ENCODE measurements around the gene SF3B2.

Gene SF3B2

DNA sequence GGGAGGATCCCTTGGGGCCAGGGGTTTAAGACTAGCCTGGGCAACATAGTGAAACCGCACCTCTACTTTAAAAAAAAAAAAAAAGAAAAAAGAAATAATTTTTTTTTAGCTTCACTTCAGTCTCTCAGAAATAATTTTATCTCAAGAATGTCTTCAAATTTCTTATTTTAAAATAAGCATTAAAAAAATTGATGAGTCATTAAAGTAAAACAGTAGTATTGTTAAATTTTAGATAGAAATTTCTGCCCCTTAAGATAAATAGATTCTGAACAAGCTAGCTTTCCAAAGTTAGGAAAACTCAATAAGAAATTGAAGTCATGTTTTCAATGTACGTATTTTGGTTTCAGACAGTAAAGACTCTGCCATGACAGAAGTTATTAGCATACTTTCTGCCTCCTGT lies 10.2 kb downstream of the SF3B2 start:
- no peaks in the 10 kb centered on the region for H3K4me1 ChIP-seq
- H3K27me3 ChIP-seq (ENCODE audit: control insufficient read depth, insufficient read depth, low read length): no peaks in the 10 kb centered on the region
- H3K36me3 ChIP-seq (ENCODE audit: control insufficient read depth, insufficient read depth, low read length): no peaks in the 10 kb centered on the region
- H3K4me2 ChIP-seq (ENCODE audit: low read length): no peak overlapping the region
- TF ChIP-seq, protein P1, sequence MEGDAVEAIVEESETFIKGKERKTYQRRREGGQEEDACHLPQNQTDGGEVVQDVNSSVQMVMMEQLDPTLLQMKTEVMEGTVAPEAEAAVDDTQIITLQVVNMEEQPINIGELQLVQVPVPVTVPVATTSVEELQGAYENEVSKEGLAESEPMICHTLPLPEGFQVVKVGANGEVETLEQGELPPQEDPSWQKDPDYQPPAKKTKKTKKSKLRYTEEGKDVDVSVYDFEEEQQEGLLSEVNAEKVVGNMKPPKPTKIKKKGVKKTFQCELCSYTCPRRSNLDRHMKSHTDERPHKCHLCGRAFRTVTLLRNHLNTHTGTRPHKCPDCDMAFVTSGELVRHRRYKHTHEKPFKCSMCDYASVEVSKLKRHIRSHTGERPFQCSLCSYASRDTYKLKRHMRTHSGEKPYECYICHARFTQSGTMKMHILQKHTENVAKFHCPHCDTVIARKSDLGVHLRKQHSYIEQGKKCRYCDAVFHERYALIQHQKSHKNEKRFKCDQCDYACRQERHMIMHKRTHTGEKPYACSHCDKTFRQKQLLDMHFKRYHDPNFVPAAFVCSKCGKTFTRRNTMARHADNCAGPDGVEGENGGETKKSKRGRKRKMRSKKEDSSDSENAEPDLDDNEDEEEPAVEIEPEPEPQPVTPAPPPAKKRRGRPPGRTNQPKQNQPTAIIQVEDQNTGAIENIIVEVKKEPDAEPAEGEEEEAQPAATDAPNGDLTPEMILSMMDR (IDR thresholded peaks at IDR 0.05): no peak
- no peaks in the 10 kb centered on the region for H3K9me3 ChIP-seq (ENCODE audit: control insufficient read depth, low read length)
- H3K79me2 ChIP-seq: no peaks in the 10 kb centered on the region
- H3K27ac ChIP-seq: no peak overlapping the region
- no peak overlapping the region for H3K4me3 ChIP-seq (ENCODE audit: low read depth, low read length)
- H3K9ac ChIP-seq: no peak overlapping the region
- H2AFZ ChIP-seq: no peak overlapping the region

DNA sequence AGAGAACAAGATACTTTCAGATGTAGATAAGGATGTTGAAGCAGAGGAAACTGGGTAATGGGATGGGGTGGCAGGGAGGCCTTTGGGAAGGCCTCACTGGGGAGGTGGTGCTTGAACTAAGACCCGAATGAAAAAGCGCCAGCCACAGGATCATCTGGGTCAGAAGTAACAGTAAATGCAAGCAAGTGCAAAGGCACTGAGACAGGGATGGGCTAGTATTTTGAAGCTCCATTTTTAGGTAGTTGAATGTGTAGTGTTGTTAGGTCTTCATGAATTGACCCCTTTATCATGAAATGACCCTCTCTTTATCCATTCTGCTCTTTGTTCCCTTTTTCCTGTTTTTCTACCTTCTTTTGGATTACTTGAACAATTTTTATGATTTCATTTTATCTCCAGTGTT lies 11.7 kb downstream of the SF3B2 start:
- no peaks in the 10 kb centered on the region for H3K36me3 ChIP-seq (ENCODE audit: control insufficient read depth, insufficient read depth, low read length)

DNA sequence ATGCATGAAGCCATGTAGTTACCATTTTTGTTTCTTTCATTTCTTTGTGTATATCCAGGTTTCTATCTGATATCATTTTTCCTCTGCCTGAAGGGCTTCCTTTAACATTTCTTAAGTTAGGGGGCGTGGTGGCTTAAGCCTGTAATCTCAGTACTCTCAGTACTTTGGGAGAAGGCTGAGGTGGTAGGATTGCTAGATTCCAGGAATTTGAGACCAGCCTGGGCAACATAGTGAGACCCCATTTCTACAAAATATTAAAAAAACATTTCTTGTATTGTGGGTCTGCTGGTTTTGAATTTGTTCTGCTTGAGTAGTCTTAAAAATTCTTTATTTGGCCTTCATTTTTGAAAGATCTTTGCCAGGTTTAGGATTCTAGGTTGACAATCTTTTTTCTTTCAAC lies 12.4 kb downstream of the SF3B2 start:
- Histone ChIP-seq H3K4me1 (peaks cover 6% of the 10 kb centered on the region), H3K27ac (no peak overlapping the region), H3K9me3 (ENCODE audit: control insufficient read depth, low read length) (no peaks in the 10 kb centered on the region), H3K79me2 (no peaks in the 10 kb centered on the region), H3K36me3 (ENCODE audit: control insufficient read depth, insufficient read depth, low read length) (no peaks in the 10 kb centered on the region), H3K9ac (no peak overlapping the region), H3K4me2 (ENCODE audit: low read length) (no peak overlapping the region), H3K27me3 (ENCODE audit: control insufficient read depth, insufficient read depth, low read length) (no peaks in the 10 kb centered on the region), H3K4me3 (ENCODE audit: low read depth, low read length) (no peak overlapping the region), H2AFZ (no peak overlapping the region)
- TF ChIP-seq, protein P1 (IDR thresholded peaks at IDR 0.05): no peak

More for the DNA sequence above, 11.7 kb downstream of the SF3B2 start:
- Histone ChIP-seq H3K79me2 (no peaks in the 10 kb centered on the region), H3K27ac (no peak overlapping the region), H3K4me1 (peaks cover 5% of the 10 kb centered on the region), H3K27me3 (ENCODE audit: control insufficient read depth, insufficient read depth, low read length) (no peaks in the 10 kb centered on the region), H3K9me3 (ENCODE audit: control insufficient read depth, low read length) (no peaks in the 10 kb centered on the region), H3K9ac (no peak overlapping the region), H3K4me2 (ENCODE audit: low read length) (no peak overlapping the region), H3K4me3 (ENCODE audit: low read depth, low read length) (no peak overlapping the region), H2AFZ (no peak overlapping the region)
- TF ChIP-seq, protein P1 (IDR thresholded peaks at IDR 0.05): no peak

DNA sequence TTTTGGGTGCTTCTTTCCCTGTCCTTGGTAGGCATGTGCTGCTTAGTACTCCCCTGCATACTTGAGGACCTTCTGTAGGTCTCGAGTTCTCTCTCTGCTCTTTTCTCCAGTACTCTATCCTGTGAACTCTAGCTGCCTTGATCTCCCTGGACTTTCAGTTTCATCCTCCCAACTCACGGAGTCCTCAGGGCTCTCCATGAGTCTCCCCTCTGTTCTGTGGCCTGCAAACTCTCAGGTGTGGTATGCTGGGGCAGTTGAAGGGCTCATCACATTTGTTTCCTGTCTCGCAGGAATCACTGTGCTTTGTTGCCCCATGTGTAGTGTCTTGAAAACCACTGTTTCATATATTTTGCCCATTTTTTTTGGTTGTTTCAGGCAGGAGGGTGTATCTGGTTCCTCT lies 14.6 kb downstream of the SF3B2 start:
- Histone ChIP-seq H3K4me1 (peaks cover 6% of the 10 kb centered on the region), H2AFZ (no peak overlapping the region), H3K27ac (no peak overlapping the region), H3K36me3 (ENCODE audit: control insufficient read depth, insufficient read depth, low read length) (no peaks in the 10 kb centered on the region), H3K27me3 (ENCODE audit: control insufficient read depth, insufficient read depth, low read length) (no peaks in the 10 kb centered on the region), H3K4me2 (ENCODE audit: low read length) (no peak overlapping the region), H3K79me2 (no peaks in the 10 kb centered on the region), H3K9ac (no peak overlapping the region), H3K9me3 (ENCODE audit: control insufficient read depth, low read length) (no peaks in the 10 kb centered on the region), H3K4me3 (ENCODE audit: low read depth, low read length) (no peak overlapping the region)
- TF ChIP-seq, protein P1 (IDR thresholded peaks at IDR 0.05): no peak

DNA sequence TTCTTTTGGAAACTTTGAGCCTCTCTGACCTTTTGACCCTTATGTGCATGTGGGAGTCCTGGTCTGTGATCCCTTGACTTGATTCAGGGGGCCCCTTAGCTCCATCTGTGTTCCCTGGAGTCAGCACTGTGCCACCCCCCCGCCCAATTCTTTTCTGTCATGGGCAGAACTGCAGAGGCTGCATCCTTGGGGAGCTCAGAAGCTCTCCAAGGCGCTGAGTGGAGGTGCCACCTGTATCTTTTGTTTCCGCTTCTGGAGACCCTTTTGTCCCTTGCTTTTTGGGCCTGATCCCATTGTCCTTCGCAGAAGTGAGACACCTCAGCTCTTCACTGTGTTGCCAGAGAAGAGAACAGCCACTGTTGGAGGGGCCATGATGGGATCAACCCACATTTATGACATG lies 15.5 kb downstream of the SF3B2 start:
- TF ChIP-seq, protein P1 (IDR thresholded peaks at IDR 0.05): no peak
- Histone ChIP-seq H3K79me2 (no peaks in the 10 kb centered on the region), H3K4me2 (ENCODE audit: low read length) (no peak overlapping the region), H3K36me3 (ENCODE audit: control insufficient read depth, insufficient read depth, low read length) (no peaks in the 10 kb centered on the region), H3K27me3 (ENCODE audit: control insufficient read depth, insufficient read depth, low read length) (no peaks in the 10 kb centered on the region), H3K4me3 (ENCODE audit: low read depth, low read length) (no peak overlapping the region), H3K9me3 (ENCODE audit: control insufficient read depth, low read length) (no peaks in the 10 kb centered on the region), H3K27ac (no peak overlapping the region), H3K9ac (no peak overlapping the region), H2AFZ (no peak overlapping the region), H3K4me1 (peaks cover 6% of the 10 kb centered on the region)
